Ovary (tissue), 9 donors: Measurements from ENCODE around the gene KEAP1. TPM values are rescaled to one million over a fixed set of nuclear protein-coding genes. Genes with fewer than 3 reads are reported as not detected.

Experiments used
- DNase-seq, 5 donors: peaks; one replicate each; pipeline ENCODE4 v3.0.0-alpha.2; 2019 to 2020
- H3K27ac ChIP-seq, 2 donors: fragments of 200-600 bp; one replicate each; pipeline versions ENCODE4 v1.5.1 to v1.8.0; 2019 to 2022
- H3K27me3 ChIP-seq: fragments of 200-600 bp; one replicate; pipeline ENCODE4 v1.8.0; 2022
- H3K36me3 ChIP-seq: fragments of 200-600 bp; sonication (generic); one replicate; pipeline ENCODE4 v1.5.1; 2019
- H3K4me1 ChIP-seq: one replicate; pipeline ENCODE4 v1.8.1; 2013; ENCODE audit warnings: mild to moderate bottlenecking, moderate library complexity; ENCODE audit not compliant: insufficient read depth
- H3K4me3 ChIP-seq: fragments of 200-600 bp; sonication (generic); one replicate; pipeline ENCODE4 v1.5.1; 2017
- H3K9me3 ChIP-seq, 2 donors: fragments of 200-600 bp in 1 of 2; sonication (generic) in 1 of 2; one replicate each; pipeline versions ENCODE4 v1.5.1 to v1.8.1; 2013 to 2019; ENCODE audit warnings: mild to moderate bottlenecking in 1 of 2, moderate library complexity in 1 of 2
- EP300 ChIP-seq: sonication (generic); formaldehyde crosslinking; IDR thresholded peaks from one replicate; pipeline ENCODE4 v1.6.1; 2017; ENCODE audit warnings: antibody characterized with exemption
- POLR2A ChIP-seq: fragments of 450-650 bp; IDR thresholded peaks from one replicate; pipeline ENCODE4 v1.6.1; 2017; ENCODE audit warnings: antibody characterized with exemption, mild to moderate bottlenecking, moderate library complexity
- WGBS, 3 donors: extraction: QIAGEN DNeasy Blood & Tissue Kit in 1 of 3; methylation state at CpG; one replicate each; pipeline versions ENCODE4 v1.1.5 to v1.1.7; 2013 to 2017; 5-methylcytosine and 5-hydroxymethylcytosine counted together
- intact Hi-C, 4 donors: fragments of 100-400 bp; cut with DNase I; formaldehyde crosslinking; loops; one replicate each; pipeline versions ENCODE4 v1.11.0 to v1.15.1; 2022 to 2023
- polyA plus RNA-seq, 2 donors: library from polyadenylated mRNA; stranded (reverse); fragments of 200-250 nt in 1 of 2; fragments of 350-450 nt in 1 of 2; fragmentation: Illumina TruSeq in 1 of 2; extraction: RNeasy Lipid Tissue Mini Kit (QIAGEN cat#74804) in 1 of 2; gene quantifications; one replicate each; pipeline ENCODE4 v1.2.3, GENCODE V29; 2013 to 2014
- total RNA-seq, 7 donors: library from RNA; depleted of rRNA in 2 of 7; stranded (reverse); fragments of >200 nt in 2 of 7; fragmentation: NEBNext Ultra II Directional in 3 of 7; extraction: Animal tissue kit (Norgen Biotek cat#: 25700) in 3 of 7; gene quantifications; one replicate each; pipeline versions ENCODE4 v1.1.0 to v1.2.4, GENCODE V29; 2016 to 2023
- TF ChIP-seq, protein P1 (sequence below), 3 donors: fragments of 450-650 bp in 2 of 3; fragments of 200-600 bp in 1 of 3; IDR thresholded peaks; one replicate each; pipeline versions ENCODE4 v1.5.1 to v1.8.0; 2016 to 2022; ENCODE audit warnings: antibody characterized with exemption in 3 of 3, mild to moderate bottlenecking in 1 of 3
- donor health status: DM: no; HTN: no; CAD: no; lungs with moderate emphysema.
- donor health status: DM: no; HTN: no; CAD: no.
- donor health status: Bipolar disorder and iron deficiency.
- donor health status: DM: yes; HTN: yes; CAD: no.
- donor health status: DM: no; HTN: no; CAD: no.
- donor health status: DM: yes; HTN: yes; CAD: no.

KEAP1 gene
- total and polyA plus RNA-seq, 9 donors = 29.6 to 61.7 (median 42.2) TPM

DNA sequence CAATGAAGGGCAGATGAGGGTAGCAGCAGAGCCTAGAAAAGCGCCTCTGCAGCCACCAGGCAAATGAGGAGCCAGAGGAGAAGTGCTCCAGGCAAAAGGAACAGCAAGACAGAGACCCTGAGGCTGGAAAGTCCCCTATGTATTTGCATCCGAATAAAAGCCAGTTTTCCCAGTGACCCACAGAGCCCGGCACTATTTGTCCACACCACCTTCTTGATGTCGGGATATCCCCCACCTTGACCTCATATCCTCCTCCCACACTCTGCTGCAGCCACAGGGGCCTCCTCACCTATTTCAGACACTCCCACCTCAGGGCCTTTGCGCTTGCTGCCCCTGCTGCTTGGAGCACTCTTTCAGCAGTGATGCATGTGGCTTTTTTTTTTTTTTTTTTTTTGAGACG is 47.2 kb upstream of the KEAP1 start:
- no peak for TF ChIP-seq POLR2A
- TF ChIP-seq EP300 = no peak
- TF ChIP-seq, protein P1, sequence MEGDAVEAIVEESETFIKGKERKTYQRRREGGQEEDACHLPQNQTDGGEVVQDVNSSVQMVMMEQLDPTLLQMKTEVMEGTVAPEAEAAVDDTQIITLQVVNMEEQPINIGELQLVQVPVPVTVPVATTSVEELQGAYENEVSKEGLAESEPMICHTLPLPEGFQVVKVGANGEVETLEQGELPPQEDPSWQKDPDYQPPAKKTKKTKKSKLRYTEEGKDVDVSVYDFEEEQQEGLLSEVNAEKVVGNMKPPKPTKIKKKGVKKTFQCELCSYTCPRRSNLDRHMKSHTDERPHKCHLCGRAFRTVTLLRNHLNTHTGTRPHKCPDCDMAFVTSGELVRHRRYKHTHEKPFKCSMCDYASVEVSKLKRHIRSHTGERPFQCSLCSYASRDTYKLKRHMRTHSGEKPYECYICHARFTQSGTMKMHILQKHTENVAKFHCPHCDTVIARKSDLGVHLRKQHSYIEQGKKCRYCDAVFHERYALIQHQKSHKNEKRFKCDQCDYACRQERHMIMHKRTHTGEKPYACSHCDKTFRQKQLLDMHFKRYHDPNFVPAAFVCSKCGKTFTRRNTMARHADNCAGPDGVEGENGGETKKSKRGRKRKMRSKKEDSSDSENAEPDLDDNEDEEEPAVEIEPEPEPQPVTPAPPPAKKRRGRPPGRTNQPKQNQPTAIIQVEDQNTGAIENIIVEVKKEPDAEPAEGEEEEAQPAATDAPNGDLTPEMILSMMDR (IDR thresholded peaks at IDR 0.05) = no peak
- 93 to 96% (median 96%) methylated on average over 5 to 6 of the region's 6 CpGs for WGBS, 3 donors
- no peak for DNase-seq
- intact Hi-C loops = no loop called here
- Histone ChIP-seq H3K36me3 (no peaks in the 10 kb centered on the region), H3K4me1 (no peaks in the 10 kb centered on the region), H3K4me3 (no peak overlapping the region), H3K27ac (no peak overlapping the region), H3K27me3 (no peaks in the 10 kb centered on the region), H3K9me3 (no peaks in the 10 kb centered on the region)

DNA sequence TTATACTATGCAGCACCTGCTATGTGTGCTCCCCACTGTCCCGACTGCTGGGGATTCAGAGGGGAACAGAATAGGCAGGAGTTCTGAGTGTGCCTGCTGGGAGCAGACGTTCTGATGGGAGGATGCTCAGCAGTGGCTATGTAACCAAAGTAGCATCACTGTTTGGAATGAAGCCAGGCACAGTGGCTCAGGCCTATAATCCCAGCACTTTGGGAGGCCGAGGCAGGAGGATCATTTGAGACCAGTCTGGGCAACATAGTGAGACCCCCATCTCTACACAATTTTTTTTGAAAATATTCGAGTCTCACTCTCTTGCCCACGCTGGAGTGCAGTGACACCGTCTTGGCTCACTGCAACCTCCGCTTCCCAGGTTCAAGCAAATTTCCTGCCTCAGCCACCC is 46.6 kb upstream of the KEAP1 start:
- intact Hi-C loops = no loop called here
- DNase-seq = no peak
- no peak overlapping the region for H3K4me3 ChIP-seq
- no peak overlapping the region for H3K27ac ChIP-seq
- 84 to 86% (median 85%) methylated on average over 7 of the region's 7 CpGs for WGBS, 3 donors
- no peaks in the 10 kb centered on the region for H3K27me3 ChIP-seq
- TF ChIP-seq, protein P1 (IDR thresholded peaks at IDR 0.05) = no peak
- TF ChIP-seq POLR2A (no peak), EP300 (no peak)
- no peaks in the 10 kb centered on the region for H3K4me1 ChIP-seq
- H3K36me3 ChIP-seq = no peaks in the 10 kb centered on the region
- H3K9me3 ChIP-seq = no peaks in the 10 kb centered on the region

- Histone ChIP-seq H3K27ac (no peak overlapping the region), H3K4me1 (no peaks in the 10 kb centered on the region), H3K4me3 (no peak overlapping the region), H3K36me3 (no peaks in the 10 kb centered on the region), H3K27me3 (no peaks in the 10 kb centered on the region), H3K9me3 (no peaks in the 10 kb centered on the region)
- TF ChIP-seq EP300 = no peak
- TF ChIP-seq, protein P1 (IDR thresholded peaks at IDR 0.05) = no peak
- no peak for TF ChIP-seq POLR2A
- DNase-seq = no peak
- 92 to 96% (median 92%) methylated on average over 18 of the region's 18 CpGs for WGBS, 3 donors
- intact Hi-C loops = no loop called here
Observed at GRCh38 chr19:10548746-10549276, 45.7 kb upstream of the KEAP1 start.

GRCh38 chr19:10546817-10547216 is 43.7 kb upstream of the KEAP1 start:
- no peak overlapping the region for H3K4me3 ChIP-seq
- H3K4me1 ChIP-seq = peaks cover 2% of the 10 kb centered on the region
- H3K27me3 ChIP-seq = no peaks in the 10 kb centered on the region
- TF ChIP-seq POLR2A (no peak), EP300 (no peak)
- TF ChIP-seq, protein P1 (IDR thresholded peaks at IDR 0.05) = no peak
- intact Hi-C loops = no loop called here
- DNase-seq = no peak
- no peaks in the 10 kb centered on the region for H3K36me3 ChIP-seq
- H3K27ac ChIP-seq = no peak overlapping the region
- WGBS, 3 donors = 82 to 88% (median 84%) methylated on average over 15 to 17 of the region's 17 CpGs
- no peaks in the 10 kb centered on the region for H3K9me3 ChIP-seq
